Measurements from ENCODE around the gene OPN3. TPM values are rescaled to one million over a fixed set of nuclear protein-coding genes. Genes with fewer than 3 reads are reported as not detected.

The OPN3 gene
- total and polyA plus RNA-seq, 4 donors, result 11.3 to 19.1 (median 15.5) TPM

DNA sequence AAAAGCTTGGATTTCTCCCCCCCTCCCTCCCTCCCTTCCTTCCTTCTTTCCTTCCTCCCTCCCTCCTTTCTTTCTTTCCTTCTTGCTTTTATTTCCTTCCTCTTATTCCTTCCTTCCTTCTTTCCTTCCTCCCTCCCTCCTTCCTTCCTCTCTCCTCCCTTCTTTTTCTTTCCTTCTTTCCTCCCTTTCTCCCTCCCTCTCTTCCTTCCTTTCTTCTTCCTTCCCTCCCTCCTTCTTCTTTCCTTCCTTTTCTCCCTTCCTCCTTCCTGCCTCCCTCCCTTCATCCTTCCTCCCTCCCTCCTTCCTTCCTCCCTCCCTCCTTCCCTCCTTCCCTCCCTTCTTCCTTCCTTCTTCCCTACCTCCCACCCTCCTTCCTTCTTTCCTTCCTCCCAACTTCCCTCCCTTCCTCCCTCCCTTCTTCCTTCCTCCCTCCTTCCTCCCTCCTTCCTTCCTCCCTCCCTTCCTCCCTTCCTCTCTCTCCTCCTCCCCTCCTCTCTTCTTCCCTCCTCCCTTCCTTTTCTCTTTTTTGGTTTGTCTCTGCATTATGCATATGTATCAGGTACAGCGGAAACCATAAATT lies 34.7 kb upstream of the OPN3 start:
- no peak for TF ChIP-seq SP1 (IDR thresholded peaks at IDR 0.05)
- TF ChIP-seq, protein P1, sequence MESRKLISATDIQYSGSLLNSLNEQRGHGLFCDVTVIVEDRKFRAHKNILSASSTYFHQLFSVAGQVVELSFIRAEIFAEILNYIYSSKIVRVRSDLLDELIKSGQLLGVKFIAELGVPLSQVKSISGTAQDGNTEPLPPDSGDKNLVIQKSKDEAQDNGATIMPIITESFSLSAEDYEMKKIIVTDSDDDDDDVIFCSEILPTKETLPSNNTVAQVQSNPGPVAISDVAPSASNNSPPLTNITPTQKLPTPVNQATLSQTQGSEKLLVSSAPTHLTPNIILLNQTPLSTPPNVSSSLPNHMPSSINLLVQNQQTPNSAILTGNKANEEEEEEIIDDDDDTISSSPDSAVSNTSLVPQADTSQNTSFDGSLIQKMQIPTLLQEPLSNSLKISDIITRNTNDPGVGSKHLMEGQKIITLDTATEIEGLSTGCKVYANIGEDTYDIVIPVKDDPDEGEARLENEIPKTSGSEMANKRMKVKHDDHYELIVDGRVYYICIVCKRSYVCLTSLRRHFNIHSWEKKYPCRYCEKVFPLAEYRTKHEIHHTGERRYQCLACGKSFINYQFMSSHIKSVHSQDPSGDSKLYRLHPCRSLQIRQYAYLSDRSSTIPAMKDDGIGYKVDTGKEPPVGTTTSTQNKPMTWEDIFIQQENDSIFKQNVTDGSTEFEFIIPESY (IDR thresholded peaks at IDR 0.05), result no peak
- no peak for TF ChIP-seq YY1 (IDR thresholded peaks at IDR 0.05)
- TF ChIP-seq GABPA (IDR thresholded peaks at IDR 0.05 in 1 of 2, conservative IDR thresholded peaks at IDR 0.05 in 1 of 2), result no peak
- no peak for TF ChIP-seq JUND (IDR thresholded peaks at IDR 0.05)
- TF ChIP-seq ATF3 (IDR thresholded peaks at IDR 0.05), result no peak
- TF ChIP-seq, protein P2, sequence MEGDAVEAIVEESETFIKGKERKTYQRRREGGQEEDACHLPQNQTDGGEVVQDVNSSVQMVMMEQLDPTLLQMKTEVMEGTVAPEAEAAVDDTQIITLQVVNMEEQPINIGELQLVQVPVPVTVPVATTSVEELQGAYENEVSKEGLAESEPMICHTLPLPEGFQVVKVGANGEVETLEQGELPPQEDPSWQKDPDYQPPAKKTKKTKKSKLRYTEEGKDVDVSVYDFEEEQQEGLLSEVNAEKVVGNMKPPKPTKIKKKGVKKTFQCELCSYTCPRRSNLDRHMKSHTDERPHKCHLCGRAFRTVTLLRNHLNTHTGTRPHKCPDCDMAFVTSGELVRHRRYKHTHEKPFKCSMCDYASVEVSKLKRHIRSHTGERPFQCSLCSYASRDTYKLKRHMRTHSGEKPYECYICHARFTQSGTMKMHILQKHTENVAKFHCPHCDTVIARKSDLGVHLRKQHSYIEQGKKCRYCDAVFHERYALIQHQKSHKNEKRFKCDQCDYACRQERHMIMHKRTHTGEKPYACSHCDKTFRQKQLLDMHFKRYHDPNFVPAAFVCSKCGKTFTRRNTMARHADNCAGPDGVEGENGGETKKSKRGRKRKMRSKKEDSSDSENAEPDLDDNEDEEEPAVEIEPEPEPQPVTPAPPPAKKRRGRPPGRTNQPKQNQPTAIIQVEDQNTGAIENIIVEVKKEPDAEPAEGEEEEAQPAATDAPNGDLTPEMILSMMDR (IDR thresholded peaks at IDR 0.05; ENCODE audit: low read depth, low read length, missing input control), result no peak
- TF ChIP-seq NR2F2 (IDR thresholded peaks at IDR 0.05), result no peak
- TF ChIP-seq HNF4A (conservative IDR thresholded peaks at IDR 0.05), result no peak
- no peak for TF ChIP-seq TAF1 (conservative IDR thresholded peaks at IDR 0.05)
- TF ChIP-seq REST (IDR thresholded peaks at IDR 0.05), result no peak
- 94% methylated on average over 1 of the region's 1 CpG for WGBS
- Histone ChIP-seq H3K27ac (ENCODE audit: low read depth in 1 of 2, low read length in 2 of 2) (no peak overlapping the region), H3K4me3 (ENCODE audit: low read depth in 1 of 3, low read length in 3 of 3) (no peak overlapping the region), H3K4me1 (ENCODE audit: control insufficient read depth in 4 of 4, insufficient read depth in 4 of 4, low read length in 3 of 4) (no peaks in the 10 kb centered on the region), H3K9me3 (ENCODE audit: control insufficient read depth in 4 of 4, low read length in 3 of 4) (peaks cover 0 to 4% (median 2%) of the 10 kb centered on the region in 4 donors), H3K27me3 (ENCODE audit: control insufficient read depth in 4 of 4, insufficient read depth in 4 of 4, low read length in 3 of 4) (no peaks in the 10 kb centered on the region), H3K9ac (ENCODE audit: low read depth in 1 of 2, low read length in 2 of 2) (no peak overlapping the region), H3K36me3 (ENCODE audit: control insufficient read depth in 4 of 4, insufficient read depth in 3 of 4, low read depth in 1 of 4, low read length in 3 of 4) (no peaks in the 10 kb centered on the region)
- no peak for DNase-seq (ENCODE audit: low spot score)

- H3K9ac ChIP-seq (ENCODE audit: low read depth in 1 of 2, low read length in 2 of 2), result no peak overlapping the region
- H3K4me1 ChIP-seq (ENCODE audit: control insufficient read depth in 4 of 4, insufficient read depth in 4 of 4, low read length in 3 of 4), result no peaks in the 10 kb centered on the region
- H3K27me3 ChIP-seq (ENCODE audit: control insufficient read depth in 4 of 4, insufficient read depth in 4 of 4, low read length in 3 of 4), result no peaks in the 10 kb centered on the region
- no peak for DNase-seq (ENCODE audit: low spot score)
- H3K36me3 ChIP-seq (ENCODE audit: control insufficient read depth in 4 of 4, insufficient read depth in 3 of 4, low read depth in 1 of 4, low read length in 3 of 4), result no peaks in the 10 kb centered on the region
- peaks cover 0 to 4% (median 2%) of the 10 kb centered on the region in 4 donors for H3K9me3 ChIP-seq (ENCODE audit: control insufficient read depth in 4 of 4, low read length in 3 of 4)
- TF ChIP-seq, protein P2 (IDR thresholded peaks at IDR 0.05; ENCODE audit: low read depth, low read length, missing input control), result no peak
- TF ChIP-seq SP1 (IDR thresholded peaks at IDR 0.05), result peak; percentile 17
- WGBS, result 37% methylated on average over 1 of the region's 1 CpG
- no peak overlapping the region for H3K27ac ChIP-seq (ENCODE audit: low read depth in 1 of 2, low read length in 2 of 2)
- H3K4me3 ChIP-seq (ENCODE audit: low read depth in 1 of 3, low read length in 3 of 3), result no peak overlapping the region
These were observed 32.1 kb upstream of the OPN3 start for GRCh38 chr1:241672301-241672700.
